Right renal pelvis (tissue), 4 donors: ENCODE results near the gene TMEM217. TPM values are rescaled to one million over a fixed set of nuclear protein-coding genes. Genes with fewer than 3 reads are reported as not detected.

Source experiments
- DNase-seq, 4 donors: peaks; one replicate each; pipeline ENCODE4 v3.0.0-alpha.2; 2013; ENCODE audit warnings: low read depth in 4 of 4, low spot score in 3 of 4, missing footprints in 1 of 4
- polyA plus RNA-seq, 4 donors: library from polyadenylated mRNA; unstranded; fragments of 120-200 nt; gene quantifications; one replicate each; pipeline ENCODE4 v1.2.1, GENCODE V29; 2013; ENCODE audit not compliant: insufficient read length in 4 of 4

TMEM217 gene
- polyA plus RNA-seq, 4 donors = 1.1 to 2.2 (median 1.6) TPM

DNA sequence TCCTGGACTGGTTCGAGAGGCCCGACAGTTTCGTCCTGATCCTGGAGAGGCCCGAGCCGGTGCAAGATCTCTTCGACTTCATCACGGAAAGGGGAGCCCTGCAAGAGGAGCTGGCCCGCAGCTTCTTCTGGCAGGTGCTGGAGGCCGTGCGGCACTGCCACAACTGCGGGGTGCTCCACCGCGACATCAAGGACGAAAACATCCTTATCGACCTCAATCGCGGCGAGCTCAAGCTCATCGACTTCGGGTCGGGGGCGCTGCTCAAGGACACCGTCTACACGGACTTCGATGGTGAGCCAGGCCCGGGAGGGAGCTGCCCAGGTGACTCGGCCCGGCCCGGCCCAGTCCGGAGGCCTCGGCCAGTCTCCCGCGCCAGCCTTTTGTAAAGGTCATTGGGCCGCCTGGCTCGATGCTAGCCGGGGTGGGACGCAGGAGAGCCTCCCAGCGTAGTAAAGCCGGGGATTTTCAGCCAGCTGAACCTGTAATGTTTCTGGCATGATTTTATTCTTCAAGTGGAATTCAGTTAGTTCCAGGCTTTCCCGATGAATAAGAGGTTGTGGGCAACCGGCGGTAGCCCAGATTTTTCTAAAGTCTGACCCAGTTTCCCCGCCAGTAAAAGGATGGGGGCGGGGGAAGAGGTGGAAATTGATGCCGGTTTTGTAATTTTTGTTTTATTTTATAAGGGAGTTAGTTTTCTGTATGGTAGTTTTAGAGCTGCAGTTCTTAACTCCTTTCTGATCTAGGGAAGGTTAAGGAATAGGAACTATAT is 86.6 kb downstream of the TMEM217 start:
- DNase-seq = no peak

DNA sequence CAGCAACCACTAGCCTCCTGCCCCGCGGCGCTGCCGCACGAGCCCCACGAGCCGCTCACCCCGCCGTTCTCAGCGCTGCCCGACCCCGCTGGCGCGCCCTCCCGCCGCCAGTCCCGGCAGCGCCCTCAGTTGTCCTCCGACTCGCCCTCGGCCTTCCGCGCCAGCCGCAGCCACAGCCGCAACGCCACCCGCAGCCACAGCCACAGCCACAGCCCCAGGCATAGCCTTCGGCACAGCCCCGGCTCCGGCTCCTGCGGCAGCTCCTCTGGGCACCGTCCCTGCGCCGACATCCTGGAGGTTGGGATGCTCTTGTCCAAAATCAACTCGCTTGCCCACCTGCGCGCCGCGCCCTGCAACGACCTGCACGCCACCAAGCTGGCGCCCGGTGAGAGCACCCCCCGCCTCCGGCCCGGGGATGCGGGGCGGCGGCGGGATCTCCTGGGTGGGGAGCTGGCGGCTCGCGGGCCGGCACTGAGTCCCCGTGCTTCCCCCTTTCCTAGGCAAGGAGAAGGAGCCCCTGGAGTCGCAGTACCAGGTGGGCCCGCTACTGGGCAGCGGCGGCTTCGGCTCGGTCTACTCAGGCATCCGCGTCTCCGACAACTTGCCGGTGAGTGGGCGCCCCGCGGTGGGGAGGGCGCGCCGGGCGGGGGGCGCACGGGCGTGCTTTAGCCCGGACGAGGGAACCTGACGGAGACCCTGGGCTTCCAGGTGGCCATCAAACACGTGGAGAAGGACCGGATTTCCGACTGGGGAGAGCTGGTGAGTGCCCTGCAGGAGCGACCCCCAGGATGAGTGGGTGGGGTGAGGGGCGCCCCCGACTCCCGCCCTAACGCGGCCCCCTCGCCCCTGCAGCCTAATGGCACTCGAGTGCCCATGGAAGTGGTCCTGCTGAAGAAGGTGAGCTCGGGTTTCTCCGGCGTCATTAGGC is 87.4 kb downstream of the TMEM217 start:
- no peak for DNase-seq

DNA sequence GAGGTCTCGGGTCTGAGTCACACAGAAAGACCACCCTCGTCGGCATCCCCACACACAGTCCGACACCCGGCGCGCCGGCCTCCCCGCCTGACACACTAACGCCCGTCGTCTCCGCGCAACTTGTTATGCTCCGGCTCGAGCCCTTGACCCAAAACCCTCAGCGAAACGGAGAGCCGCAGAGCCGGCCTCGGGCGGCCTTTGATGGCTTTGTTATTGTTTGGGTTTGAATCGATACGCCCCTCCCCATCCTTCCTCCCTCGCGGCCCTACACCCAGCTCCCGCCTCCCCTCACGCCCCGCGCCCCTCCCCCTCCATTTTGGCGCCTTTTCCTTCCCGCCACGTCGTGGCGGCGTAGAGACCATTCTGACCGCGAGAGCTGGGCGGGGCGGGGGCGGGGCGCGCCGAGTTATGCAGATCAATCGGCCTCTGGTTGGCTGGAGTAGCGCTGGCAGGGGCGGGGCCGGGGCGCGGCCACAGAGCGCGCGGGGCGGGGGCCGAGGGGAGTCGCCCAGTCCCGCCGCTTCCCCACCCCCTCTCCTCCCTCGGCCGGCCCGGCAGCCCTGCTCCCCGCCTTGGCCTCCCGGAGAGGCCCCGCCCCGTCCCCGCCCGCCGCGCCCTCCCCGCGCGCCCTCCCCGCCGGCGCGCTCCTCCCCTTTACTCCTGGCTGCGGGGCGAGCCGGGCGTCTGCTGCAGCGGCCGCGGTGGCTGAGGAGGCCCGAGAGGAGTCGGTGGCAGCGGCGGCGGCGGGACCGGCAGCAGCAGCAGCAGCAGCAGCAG is 88.3 kb downstream of the TMEM217 start, which contains the start of gene PIM1:
PIM1 (plus strand) TSS at position 657 of the 777 bp plus-strand sequence. CDS start 424 bp downstream, outside the sequence.
- peak; percentile 94 to 95 (median 94) for DNase-seq

DNA sequence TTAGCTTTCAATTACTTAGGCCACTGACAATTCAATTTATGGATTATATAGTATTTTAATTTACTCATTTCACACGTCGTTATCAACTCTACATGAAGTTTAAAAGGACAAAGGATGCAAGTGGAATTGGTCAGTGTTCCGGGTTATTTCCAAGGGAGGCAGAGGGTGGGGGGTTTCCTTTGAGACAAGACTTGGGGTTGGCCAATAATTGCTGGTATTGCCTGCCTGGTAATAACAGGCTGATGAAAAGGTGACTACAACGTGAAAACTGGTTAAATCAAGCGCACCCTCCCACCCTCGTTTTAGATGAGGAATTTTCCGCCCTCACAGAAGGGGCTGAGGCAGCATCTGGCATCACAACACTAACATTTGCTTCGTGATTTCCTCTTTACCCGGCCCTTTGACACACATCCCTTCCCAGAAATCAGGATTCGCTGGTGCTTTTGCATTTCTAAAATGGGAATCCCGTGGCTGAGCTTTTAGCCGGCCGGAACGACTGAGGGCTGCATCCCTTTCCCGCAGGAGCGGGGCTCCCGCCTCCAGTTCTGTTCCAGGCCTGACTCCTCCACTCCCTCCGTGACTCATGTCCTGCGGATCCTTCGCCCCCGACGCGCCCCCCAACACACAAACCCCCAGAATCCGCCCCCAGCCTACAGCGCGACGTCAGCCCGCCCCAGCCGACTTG is 89.0 kb downstream of the TMEM217 start:
- DNase-seq = no peak

DNA sequence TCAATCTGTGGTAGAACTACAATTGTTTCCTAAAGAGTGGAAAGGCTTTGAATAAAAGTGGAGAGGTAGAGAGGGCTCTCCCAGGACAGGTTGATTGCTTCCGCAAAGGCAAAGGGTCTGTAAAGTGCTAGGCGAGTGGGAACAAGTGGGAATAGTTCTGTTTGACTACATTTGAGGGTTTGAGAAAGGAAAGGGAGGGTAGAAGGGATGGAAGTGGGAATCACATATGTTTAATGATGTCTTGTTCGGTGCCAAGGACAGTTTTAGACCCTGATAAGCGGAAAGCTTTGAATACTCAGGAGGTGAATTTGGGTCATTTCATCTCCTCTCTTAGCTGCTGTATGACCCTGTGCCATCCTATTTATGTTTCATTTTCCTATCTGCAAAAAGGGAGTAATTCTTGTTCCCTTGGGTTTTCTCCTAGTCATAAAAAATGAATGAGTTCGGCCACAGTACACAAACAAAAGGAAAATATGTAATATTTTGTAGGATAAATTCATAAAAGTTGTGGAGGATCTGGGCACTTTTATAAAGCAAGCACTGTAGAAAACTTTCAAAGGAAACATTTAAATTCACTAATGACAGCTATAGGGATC is 89.7 kb downstream of the TMEM217 start:
- DNase-seq = no peak

- no peak for DNase-seq
These were observed 95.2 kb downstream of the TMEM217 start for GRCh38 chr6:37162740-37163139.

Other genes with a start within 250 kb of the TMEM217 start
- gene PIM1, start 88.0 kb downstream of the TMEM217 start, polyA plus RNA-seq = 10 to 100 TPM; 22.5 to 25.9 (median 25.6) TPM
- gene TBC1D22B, start 372 bp downstream of the TMEM217 start, polyA plus RNA-seq = 10 to 100 TPM; 13.9 to 15.2 (median 14.3) TPM
- 10 to 100 TPM; 25.9 to 28.8 (median 27.8) TPM for gene RNF8, start 95.8 kb upstream of the TMEM217 start, polyA plus RNA-seq
- 10 to 100 TPM; 43.5 to 49.3 (median 46.5) TPM for gene CMTR1, start 175.1 kb upstream of the TMEM217 start, polyA plus RNA-seq
- 10 to 100 TPM; 23.5 to 31.6 (median 26.0) TPM for gene CCDC167, start 241.7 kb upstream of the TMEM217 start, polyA plus RNA-seq